GM19099 (cell line): ENCODE results near the gene SLC17A3.

Experiments used
- POLR2A ChIP-seq: IDR thresholded peaks from 3 replicates; pipeline ENCODE4 v1.6.1; 2011; ENCODE audit warnings: low read depth; ENCODE audit not compliant: insufficient read length; ENCODE audit errors: extremely low read depth

The SLC17A3 gene

GRCh38 chr6:25874118-25874517, at the start of gene SLC17A3:
SLC17A3 (minus strand) TSS chr6:25874243; CDS start chr6:25868387, 5,856 bp downstream.
- no peak for TF ChIP-seq POLR2A

GRCh38 chr6:25922301-25922700, 48.3 kb upstream of the SLC17A3 start:
- no peak for TF ChIP-seq POLR2A

GRCh38 chr6:25921525-25922203, 47.6 kb upstream of the SLC17A3 start:
- TF ChIP-seq POLR2A: no peak

GRCh38 chr6:25919657-25920056, 45.6 kb upstream of the SLC17A3 start:
- no peak for TF ChIP-seq POLR2A

GRCh38 chr6:25918083-25918683, 44.1 kb upstream of the SLC17A3 start:
- TF ChIP-seq POLR2A: no peak

- TF ChIP-seq POLR2A: no peak
These were observed 42.9 kb upstream of the SLC17A3 start for GRCh38 chr6:25916789-25917490.

GRCh38 chr6:25916330-25916729, 42.3 kb upstream of the SLC17A3 start:
- no peak for TF ChIP-seq POLR2A

- no peak for TF ChIP-seq POLR2A
These were observed 39.7 kb upstream of the SLC17A3 start for GRCh38 chr6:25913741-25914140.

- TF ChIP-seq POLR2A: no peak
These were observed 37.3 kb upstream of the SLC17A3 start for GRCh38 chr6:25911351-25911750.

- TF ChIP-seq POLR2A: no peak
These were observed 33.5 kb upstream of the SLC17A3 start for GRCh38 chr6:25907475-25908014.

- no peak for TF ChIP-seq POLR2A
These were observed 29.5 kb upstream of the SLC17A3 start for GRCh38 chr6:25903467-25904099.

GRCh38 chr6:25902071-25902470, 28.0 kb upstream of the SLC17A3 start:
- TF ChIP-seq POLR2A: no peak

GRCh38 chr6:25900843-25901242, 26.8 kb upstream of the SLC17A3 start:
- no peak for TF ChIP-seq POLR2A

GRCh38 chr6:25899580-25900408, 25.8 kb upstream of the SLC17A3 start:
- TF ChIP-seq POLR2A: no peak
